ENCODE data around the gene TRIO.
A peak's percentile ranks its signal among the peaks of the same experiment; 100 is the strongest.

Gene TRIO

DNA sequence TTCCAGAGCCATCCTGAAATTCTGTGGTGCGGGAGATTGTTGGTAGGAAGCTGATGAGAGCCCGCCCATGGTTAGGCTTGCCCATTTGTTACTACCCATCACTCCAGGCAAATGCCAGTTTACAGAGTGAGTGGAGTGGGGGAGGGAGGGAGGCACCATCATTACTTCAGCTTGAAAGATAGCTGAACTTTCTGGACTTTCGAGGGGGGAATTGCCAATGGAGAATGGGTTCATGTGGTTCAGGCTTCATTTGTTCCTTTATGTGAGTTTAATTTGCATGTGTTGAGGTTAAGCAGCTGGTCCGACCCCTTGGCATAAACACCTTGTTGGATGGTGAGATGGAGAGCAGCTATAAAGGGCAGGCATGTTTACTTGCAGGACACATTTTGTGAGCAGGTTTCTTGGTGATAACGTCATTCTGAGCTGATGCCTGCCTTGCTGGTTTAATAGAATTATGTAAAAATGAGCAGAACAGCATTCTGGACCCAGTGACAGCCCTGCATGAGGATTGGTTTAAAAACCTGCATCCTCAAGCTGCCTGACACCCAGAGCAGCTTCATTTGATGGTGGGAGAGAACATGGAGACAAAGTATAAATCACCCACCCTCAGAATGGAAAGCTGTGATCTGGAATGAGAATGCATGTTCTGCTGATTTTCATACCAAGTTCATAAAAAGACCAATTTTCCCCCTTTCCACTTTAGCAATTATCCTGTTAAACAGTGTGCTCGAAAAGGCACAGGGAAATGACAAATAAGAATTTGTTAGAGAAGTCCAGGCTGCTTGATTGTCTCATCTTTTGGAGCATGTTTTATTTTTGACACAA lies 106.3 kb downstream of the TRIO start:
- Histone ChIP-seq H3K4me2 (ENCODE audit: low read length) (peak overlapping the region; percentile 50; the same call in 1 of the 2 replicates), H3K27me3 (ENCODE audit: control insufficient read depth, low read length) (no peaks in the 10 kb centered on the region)

DNA sequence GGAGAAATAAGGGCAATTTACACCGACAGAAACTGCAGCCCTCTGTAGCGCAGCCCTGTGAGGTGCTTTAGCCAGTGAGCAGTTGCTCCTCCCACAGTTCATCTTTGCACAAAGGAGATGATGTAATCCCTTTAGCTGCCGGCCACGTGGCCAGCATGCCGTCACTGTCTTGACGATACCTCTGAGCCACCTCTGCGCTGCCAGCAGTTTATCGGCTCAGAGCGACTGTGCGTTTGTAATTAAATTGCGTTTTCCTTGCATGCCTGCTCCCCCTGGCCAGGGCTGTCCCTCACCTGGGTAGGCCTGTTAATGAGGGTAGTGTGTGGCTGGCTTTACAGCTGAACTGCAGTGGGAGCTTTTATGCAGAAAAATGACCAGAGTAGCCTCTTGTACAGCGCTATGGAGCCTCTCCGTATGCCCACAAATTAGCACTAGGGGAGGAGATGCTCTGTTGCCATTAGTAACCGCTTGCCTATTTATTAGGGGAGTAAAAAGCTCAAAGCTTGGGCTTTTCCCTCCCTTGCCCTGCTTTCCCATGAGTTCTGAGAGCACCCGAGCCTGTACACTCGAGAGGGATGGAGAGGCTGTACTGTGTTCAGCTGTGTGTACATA lies 107.0 kb downstream of the TRIO start:
- Histone ChIP-seq H3K4me2 (ENCODE audit: low read length) (peak overlapping the region; percentile 50), H3K27me3 (ENCODE audit: control insufficient read depth, low read length) (no peaks in the 10 kb centered on the region), H3K9me2 (replicated peaks; ENCODE audit: control insufficient read depth, low read length) (no peaks in the 10 kb centered on the region), H4K20me1 (ENCODE audit: control insufficient read depth, insufficient read depth, low read depth, low read length) (no peaks in the 10 kb centered on the region), H3K4me1 (ENCODE audit: control insufficient read depth, low read length) (peaks cover 38% of the 10 kb centered on the region), H3K27ac (ENCODE audit: low read depth, low read length) (no peak overlapping the region), H3F3A (ENCODE audit: control insufficient read depth, insufficient read depth) (no peaks in the 10 kb centered on the region), H3K79me2 (ENCODE audit: control insufficient read depth, low read length) (peaks cover 76% of the 10 kb centered on the region), H3K36me3 (ENCODE audit: control insufficient read depth, low read length) (no peaks in the 10 kb centered on the region), H3K9me3 (ENCODE audit: control insufficient read depth, insufficient read depth, low read length) (no peaks in the 10 kb centered on the region), H3K4me3 (ENCODE audit: low read length) (0 out of 2 replicates have a peak overlapping the region, but pooled peaks have one; percentile 12)
- no peak for TF ChIP-seq EZH2phosphoT487 (IDR thresholded peaks at IDR 0.05; ENCODE audit: borderline replicate concordance, low read length)
- TF ChIP-seq, protein P1, sequence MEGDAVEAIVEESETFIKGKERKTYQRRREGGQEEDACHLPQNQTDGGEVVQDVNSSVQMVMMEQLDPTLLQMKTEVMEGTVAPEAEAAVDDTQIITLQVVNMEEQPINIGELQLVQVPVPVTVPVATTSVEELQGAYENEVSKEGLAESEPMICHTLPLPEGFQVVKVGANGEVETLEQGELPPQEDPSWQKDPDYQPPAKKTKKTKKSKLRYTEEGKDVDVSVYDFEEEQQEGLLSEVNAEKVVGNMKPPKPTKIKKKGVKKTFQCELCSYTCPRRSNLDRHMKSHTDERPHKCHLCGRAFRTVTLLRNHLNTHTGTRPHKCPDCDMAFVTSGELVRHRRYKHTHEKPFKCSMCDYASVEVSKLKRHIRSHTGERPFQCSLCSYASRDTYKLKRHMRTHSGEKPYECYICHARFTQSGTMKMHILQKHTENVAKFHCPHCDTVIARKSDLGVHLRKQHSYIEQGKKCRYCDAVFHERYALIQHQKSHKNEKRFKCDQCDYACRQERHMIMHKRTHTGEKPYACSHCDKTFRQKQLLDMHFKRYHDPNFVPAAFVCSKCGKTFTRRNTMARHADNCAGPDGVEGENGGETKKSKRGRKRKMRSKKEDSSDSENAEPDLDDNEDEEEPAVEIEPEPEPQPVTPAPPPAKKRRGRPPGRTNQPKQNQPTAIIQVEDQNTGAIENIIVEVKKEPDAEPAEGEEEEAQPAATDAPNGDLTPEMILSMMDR (IDR thresholded peaks at IDR 0.05; ENCODE audit: low read depth, low read length, poor library complexity, severe bottlenecking): no peak

More for the DNA sequence above, 106.3 kb downstream of the TRIO start:
- Histone ChIP-seq H3K4me1 (ENCODE audit: control insufficient read depth, low read length) (peaks cover 38% of the 10 kb centered on the region), H3K79me2 (ENCODE audit: control insufficient read depth, low read length) (peaks cover 79% of the 10 kb centered on the region), H3F3A (ENCODE audit: control insufficient read depth, insufficient read depth) (no peaks in the 10 kb centered on the region), H3K27ac (ENCODE audit: low read depth, low read length) (no peak overlapping the region), H3K36me3 (ENCODE audit: control insufficient read depth, low read length) (no peaks in the 10 kb centered on the region), H3K9me2 (replicated peaks; ENCODE audit: control insufficient read depth, low read length) (no peaks in the 10 kb centered on the region), H3K4me3 (ENCODE audit: low read length) (no peak overlapping the region), H3K9me3 (ENCODE audit: control insufficient read depth, insufficient read depth, low read length) (no peaks in the 10 kb centered on the region), H4K20me1 (ENCODE audit: control insufficient read depth, insufficient read depth, low read depth, low read length) (no peaks in the 10 kb centered on the region)
- no peak for TF ChIP-seq EZH2phosphoT487 (IDR thresholded peaks at IDR 0.05; ENCODE audit: borderline replicate concordance, low read length)
- TF ChIP-seq, protein P1 (IDR thresholded peaks at IDR 0.05; ENCODE audit: low read depth, low read length, poor library complexity, severe bottlenecking): no peak

DNA sequence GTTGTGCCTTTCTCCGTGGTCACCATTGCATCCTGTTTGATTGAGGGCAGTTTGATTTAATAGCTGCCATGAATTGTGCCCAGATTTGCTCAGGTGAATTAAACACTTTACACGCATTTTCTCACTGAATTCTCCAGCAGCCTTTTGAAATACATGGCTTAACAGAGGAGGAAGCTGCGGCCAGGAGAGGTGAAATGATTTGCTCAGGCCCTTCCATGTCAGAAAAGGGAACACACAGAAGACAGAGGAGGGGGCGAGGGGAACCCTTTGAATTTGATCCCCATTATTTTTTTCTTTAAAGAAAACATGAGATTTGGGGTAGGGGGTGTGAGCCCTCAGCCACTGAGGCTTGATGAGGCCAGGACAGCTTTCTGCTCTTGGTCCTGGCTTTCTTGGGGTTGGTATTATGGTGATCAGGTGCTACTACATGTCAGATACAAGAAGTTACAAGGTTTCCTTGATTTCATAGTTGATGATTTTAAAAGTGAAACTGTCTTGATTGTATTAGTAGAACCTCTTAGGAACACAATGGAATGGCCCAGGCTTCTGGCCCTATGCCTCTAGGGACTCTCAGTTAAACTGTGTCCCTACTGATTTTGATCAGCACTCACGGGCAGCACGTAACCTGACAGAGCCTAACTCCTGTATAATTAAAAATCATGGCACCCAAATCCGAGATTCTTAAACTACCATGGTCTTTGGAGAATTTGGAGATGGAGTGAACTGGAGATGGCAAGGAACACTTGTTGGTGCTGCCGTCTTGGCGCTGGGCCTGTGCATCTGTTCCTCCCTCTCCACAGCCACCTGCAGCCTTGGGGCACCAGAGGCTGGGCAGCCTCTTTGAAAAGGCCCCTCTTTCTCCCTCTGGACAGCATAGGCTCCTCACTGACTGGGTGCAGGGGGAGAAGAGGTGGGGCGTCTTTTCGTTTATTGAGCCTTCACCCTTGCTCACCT lies 107.9 kb downstream of the TRIO start:
- no peak overlapping the region for H3K27ac ChIP-seq (ENCODE audit: low read depth, low read length)
- no peaks in the 10 kb centered on the region for H3F3A ChIP-seq (ENCODE audit: control insufficient read depth, insufficient read depth)
- H3K27me3 ChIP-seq (ENCODE audit: control insufficient read depth, low read length): no peaks in the 10 kb centered on the region
- H3K4me2 ChIP-seq (ENCODE audit: low read length): peak overlapping the region; percentile 50
- H3K9me3 ChIP-seq (ENCODE audit: control insufficient read depth, insufficient read depth, low read length): no peaks in the 10 kb centered on the region
- 0 out of 2 replicates have a peak overlapping the region, but pooled peaks have one; percentile 9 for H3K4me3 ChIP-seq (ENCODE audit: low read length)
- H4K20me1 ChIP-seq (ENCODE audit: control insufficient read depth, insufficient read depth, low read depth, low read length): no peaks in the 10 kb centered on the region
- TF ChIP-seq, protein P1 (IDR thresholded peaks at IDR 0.05; ENCODE audit: low read depth, low read length, poor library complexity, severe bottlenecking): no peak
- TF ChIP-seq EZH2phosphoT487 (IDR thresholded peaks at IDR 0.05; ENCODE audit: borderline replicate concordance, low read length): no peak
- peaks cover 38% of the 10 kb centered on the region for H3K4me1 ChIP-seq (ENCODE audit: control insufficient read depth, low read length)
- no peaks in the 10 kb centered on the region for H3K9me2 ChIP-seq (replicated peaks; ENCODE audit: control insufficient read depth, low read length)
- H3K36me3 ChIP-seq (ENCODE audit: control insufficient read depth, low read length): no peaks in the 10 kb centered on the region
- H3K79me2 ChIP-seq (ENCODE audit: control insufficient read depth, low read length): peaks cover 76% of the 10 kb centered on the region
